Progenitor cell of endocrine pancreas (in vitro differentiated cells): ENCODE data around the gene RAD51B. TPM values are rescaled to one million over a fixed set of nuclear protein-coding genes. Genes with fewer than 3 reads are reported as not detected.
A peak's percentile ranks its signal among the peaks of the same experiment; 100 is the strongest.

Source experiments
- DNase-seq: peaks from one replicate; pipeline ENCODE4 v3.0.0; 2021; ENCODE audit warnings: low spot score; ENCODE audit not compliant: unreplicated experiment
- H3K27ac Mint-ChIP-seq: 2 replicates; pipeline ENCODE4 v1.8.0; 2021; ENCODE audit warnings: mild to moderate bottlenecking, moderate library complexity, mixed read lengths
- H3K27me3 Mint-ChIP-seq: 2 replicates; pipeline ENCODE4 v1.8.0; 2021; ENCODE audit warnings: mixed read lengths
- H3K36me3 Mint-ChIP-seq: 2 replicates; pipeline ENCODE4 v1.8.0; 2022; ENCODE audit warnings: mixed read lengths; ENCODE audit not compliant: insufficient read depth
- H3K4me1 Mint-ChIP-seq: 2 replicates; pipeline ENCODE4 v1.8.0; 2021; ENCODE audit warnings: low read depth, mixed read lengths
- H3K4me3 Mint-ChIP-seq: 2 replicates; pipeline ENCODE4 v1.8.0; 2021; ENCODE audit warnings: low read depth, mild to moderate bottlenecking, moderate library complexity, mixed read lengths
- H3K9me3 Mint-ChIP-seq: 2 replicates; pipeline ENCODE4 v1.8.0; 2021; ENCODE audit warnings: low read depth, mixed read lengths
- CTCF ChIP-seq: fragments of 200-600 bp; sonication (generic); IDR thresholded peaks from one replicate; pipeline ENCODE4 v1.5.0; 2021; ENCODE audit warnings: antibody characterized with exemption, mild to moderate bottlenecking; ENCODE audit not compliant: unreplicated experiment
- total RNA-seq: library from RNA; stranded (reverse); gene quantifications from 2 replicates; pipeline ENCODE4 v1.2.1, GENCODE V29; 2021

Gene RAD51B
- total RNA-seq, 1 donor from 2014 or later, result 24.7 TPM

- no peak overlapping the region for H3K4me3 Mint-ChIP-seq
These were observed 522.7 kb downstream of the RAD51B start for GRCh38 chr14:68342216-68342763.

GRCh38 chr14:68343534-68344118, 524.0 kb downstream of the RAD51B start:
- H3K9me3 Mint-ChIP-seq, result peaks cover 13% of the 10 kb centered on the region
- no peaks in the 10 kb centered on the region for H3K27me3 Mint-ChIP-seq
- H3K36me3 Mint-ChIP-seq, result peaks cover 9% of the 10 kb centered on the region
- peaks cover 12% of the 10 kb centered on the region for H3K4me1 Mint-ChIP-seq
- no peak overlapping the region for H3K27ac Mint-ChIP-seq
- TF ChIP-seq CTCF, result no peak
- no peak for DNase-seq
- no peak overlapping the region for H3K4me3 Mint-ChIP-seq

More at GRCh38 chr14:68342216-68342763, 522.7 kb downstream of the RAD51B start:
- Mint-ChIP-seq H3K4me1 (peaks cover 12% of the 10 kb centered on the region), H3K9me3 (peaks cover 13% of the 10 kb centered on the region), H3K27ac (no peak overlapping the region), H3K27me3 (no peaks in the 10 kb centered on the region), H3K36me3 (peaks cover 9% of the 10 kb centered on the region)
- no peak for DNase-seq
- TF ChIP-seq CTCF, result no peak

- Mint-ChIP-seq H3K9me3 (peaks cover 13% of the 10 kb centered on the region), H3K36me3 (peaks cover 9% of the 10 kb centered on the region), H3K4me1 (peaks cover 8% of the 10 kb centered on the region), H3K4me3 (no peak overlapping the region), H3K27me3 (no peaks in the 10 kb centered on the region), H3K27ac (no peak overlapping the region)
- TF ChIP-seq CTCF, result no peak
- DNase-seq, result no peak
These were observed 526.2 kb downstream of the RAD51B start for GRCh38 chr14:68345738-68346137.

GRCh38 chr14:68346556-68347343, 527.2 kb downstream of the RAD51B start:
- Mint-ChIP-seq H3K9me3 (peaks cover 17% of the 10 kb centered on the region), H3K27me3 (no peaks in the 10 kb centered on the region), H3K4me1 (peaks cover 8% of the 10 kb centered on the region), H3K27ac (peak overlapping the region; percentile 17), H3K36me3 (peaks cover 11% of the 10 kb centered on the region), H3K4me3 (no peak overlapping the region)
- no peak for TF ChIP-seq CTCF
- no peak for DNase-seq

GRCh38 chr14:68349900-68350629, 530.5 kb downstream of the RAD51B start:
- no peak for DNase-seq
- Mint-ChIP-seq H3K4me1 (peaks cover 4% of the 10 kb centered on the region), H3K9me3 (peaks cover 14% of the 10 kb centered on the region), H3K27ac (peak overlapping the region; percentile 6), H3K36me3 (peaks cover 9% of the 10 kb centered on the region), H3K27me3 (no peaks in the 10 kb centered on the region), H3K4me3 (no peak overlapping the region)
- no peak for TF ChIP-seq CTCF
